HG03378 (cell line): ENCODE measurements around the gene MSANTD4.
"Not testable (repeated sequence)": the region's sequence is repeated elsewhere in the genome, so short reads cannot be mapped to it uniquely, and the experiment has no call there.

Source experiments
- ATAC-seq: cut with Tn5 transposase; IDR thresholded peaks from one replicate; pipeline ENCODE4 v1.9.1; 2021; ENCODE audit warnings: mild to moderate bottlenecking, moderate library complexity; ENCODE audit not compliant: unreplicated experiment

The MSANTD4 gene

DNA sequence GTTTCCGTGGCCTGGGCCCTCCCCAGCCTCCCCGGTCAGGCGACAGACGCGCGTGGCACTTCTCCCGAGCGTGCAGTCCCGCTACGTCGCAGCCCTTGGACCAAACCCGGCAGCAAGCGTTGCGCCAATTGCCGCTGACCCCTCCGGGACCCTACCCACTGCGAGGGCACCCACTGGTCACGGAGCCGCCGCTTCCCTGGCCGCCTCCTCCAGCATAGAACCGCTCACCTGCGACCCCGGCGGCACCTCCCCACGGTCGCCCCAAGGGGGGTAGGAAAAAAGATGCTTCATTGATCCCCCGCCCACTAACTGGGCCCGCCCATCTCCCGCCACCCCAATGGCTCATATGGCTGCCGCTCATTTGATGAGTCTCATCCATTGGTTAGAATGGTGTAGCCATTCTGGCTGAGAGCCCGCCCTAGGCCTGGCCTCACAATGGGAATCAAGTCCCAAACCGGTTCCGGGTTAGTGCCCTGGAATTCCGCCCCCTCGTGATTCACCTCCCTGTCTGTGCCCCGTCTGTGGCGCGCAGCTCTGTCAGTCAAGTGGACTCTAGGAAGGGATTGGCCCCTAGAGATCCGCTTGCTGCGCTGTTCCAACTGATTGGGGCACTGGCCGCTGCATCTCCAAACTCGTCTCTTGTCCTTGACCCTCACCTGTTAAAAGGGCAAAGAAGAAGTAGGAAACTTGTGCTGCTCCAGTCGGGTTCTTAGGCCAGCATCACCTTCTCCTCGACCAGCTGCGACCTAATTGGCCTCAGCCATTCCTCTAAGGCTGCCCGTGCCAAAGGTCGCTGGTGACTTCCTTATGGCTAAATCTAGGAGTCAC is at the start of gene MSANTD4:
Gene MSANTD4, minus strand, starts transcription at position 274 of the 828 bp plus-strand sequence. CDS start 11,323 bp downstream, outside the sequence.
- peak; percentile 98 for ATAC-seq

GRCh38 chr11:106070606-106071005 is 48.6 kb upstream of the MSANTD4 start:
- ATAC-seq: no peak

- ATAC-seq: peak; percentile 69
Measured at GRCh38 chr11:106063009-106063408, 41.0 kb upstream of the MSANTD4 start.

DNA sequence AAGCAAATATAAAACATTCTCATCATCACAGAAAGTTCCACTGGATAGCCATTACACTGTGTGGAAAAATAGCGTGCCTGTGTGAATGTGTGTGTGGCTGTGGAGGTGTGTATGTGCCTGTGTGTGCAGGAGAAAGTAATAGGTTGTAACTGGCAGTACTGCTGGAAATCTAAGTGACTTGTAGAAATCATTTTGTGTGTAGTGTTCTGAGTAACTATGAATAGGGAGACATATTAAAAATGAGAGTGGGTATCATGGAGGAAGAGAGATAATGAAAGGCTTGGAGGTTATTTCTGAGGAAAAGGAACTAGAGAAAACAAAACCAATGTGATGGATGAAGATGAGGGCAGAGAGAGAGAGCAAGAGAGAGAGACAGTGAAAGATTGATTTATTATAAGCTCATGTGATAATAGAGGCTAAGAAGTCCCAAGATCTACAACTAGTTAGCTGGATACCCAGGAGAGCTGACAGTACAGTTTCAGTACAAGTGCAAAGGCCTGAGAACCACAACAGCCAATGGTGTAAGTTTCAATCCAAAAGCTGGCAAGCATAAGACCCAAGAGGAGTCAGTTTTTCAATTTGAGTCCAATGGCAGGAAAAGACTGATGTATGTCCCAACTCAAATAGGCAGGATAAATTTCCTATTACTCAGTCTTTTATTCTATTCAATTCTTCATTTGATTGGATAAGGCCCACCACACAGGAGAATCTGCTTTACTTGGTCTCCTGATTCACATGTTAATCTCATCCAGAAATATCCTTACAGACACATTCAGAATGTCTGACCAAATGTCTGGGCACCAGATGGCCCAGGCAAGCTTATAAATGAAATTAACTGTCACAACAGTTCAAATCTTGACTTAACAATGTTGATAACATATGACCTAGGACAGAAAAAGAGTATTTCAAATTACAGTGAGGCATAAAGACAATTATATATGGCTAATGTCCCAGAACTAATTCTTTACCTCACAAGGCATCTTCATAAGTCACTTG is 40.2 kb upstream of the MSANTD4 start:
- ATAC-seq: no peak

GRCh38 chr11:106061249-106061784 is 39.3 kb upstream of the MSANTD4 start:
- ATAC-seq: no peak

- ATAC-seq: no peak
Measured at GRCh38 chr11:106059617-106060016, 37.6 kb upstream of the MSANTD4 start.

- not testable (repeated sequence) for ATAC-seq
Measured at GRCh38 chr11:106058377-106058776, 36.3 kb upstream of the MSANTD4 start.

GRCh38 chr11:106051103-106051502 is 29.1 kb upstream of the MSANTD4 start:
- no peak for ATAC-seq

- ATAC-seq: no peak
Measured at GRCh38 chr11:106049727-106050476, 27.9 kb upstream of the MSANTD4 start.

DNA sequence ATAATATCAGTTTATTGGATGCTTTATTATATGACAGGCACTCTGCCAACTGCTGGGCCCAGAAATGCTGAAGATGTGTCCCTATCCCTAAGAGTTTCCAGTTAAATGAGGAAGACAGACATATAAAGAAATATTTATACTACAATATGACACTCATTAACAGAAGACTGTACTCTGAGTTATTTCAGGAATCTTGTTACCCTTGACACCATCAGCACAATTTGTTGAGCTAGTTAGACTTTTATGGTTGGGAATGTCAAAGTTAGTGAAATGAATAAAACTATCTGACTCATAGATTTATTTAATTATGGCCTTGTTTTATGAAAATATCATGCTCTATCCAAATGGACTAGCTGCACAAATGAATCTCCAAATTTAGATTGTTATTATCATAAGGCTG is 25.6 kb upstream of the MSANTD4 start:
- ATAC-seq: no peak

GRCh38 chr11:106043540-106043939 is 21.5 kb upstream of the MSANTD4 start:
- ATAC-seq: no peak

- ATAC-seq: no peak
Measured at GRCh38 chr11:106032861-106033260, 10.8 kb upstream of the MSANTD4 start.

DNA sequence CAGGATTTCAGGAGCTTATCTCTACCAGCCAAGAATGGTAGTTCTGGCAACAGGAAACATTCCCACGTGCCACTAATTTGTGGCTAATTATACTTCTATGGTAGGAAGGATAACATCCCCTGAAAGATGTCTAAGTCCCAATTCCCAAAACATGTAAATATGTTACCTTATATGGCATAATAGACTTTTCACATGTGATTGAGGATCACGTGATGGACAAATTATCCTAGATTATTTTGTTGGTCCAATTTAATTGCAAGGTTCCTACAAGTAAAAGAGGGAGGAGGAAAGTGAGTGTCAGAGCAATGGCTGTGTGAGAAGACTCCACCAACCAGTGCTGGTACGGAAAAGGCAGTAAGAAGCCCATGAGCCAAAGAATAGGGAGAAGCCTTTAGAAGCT is 9.9 kb upstream of the MSANTD4 start:
- no peak for ATAC-seq

GRCh38 chr11:106031202-106031810 is 9.3 kb upstream of the MSANTD4 start:
- ATAC-seq: no peak

DNA sequence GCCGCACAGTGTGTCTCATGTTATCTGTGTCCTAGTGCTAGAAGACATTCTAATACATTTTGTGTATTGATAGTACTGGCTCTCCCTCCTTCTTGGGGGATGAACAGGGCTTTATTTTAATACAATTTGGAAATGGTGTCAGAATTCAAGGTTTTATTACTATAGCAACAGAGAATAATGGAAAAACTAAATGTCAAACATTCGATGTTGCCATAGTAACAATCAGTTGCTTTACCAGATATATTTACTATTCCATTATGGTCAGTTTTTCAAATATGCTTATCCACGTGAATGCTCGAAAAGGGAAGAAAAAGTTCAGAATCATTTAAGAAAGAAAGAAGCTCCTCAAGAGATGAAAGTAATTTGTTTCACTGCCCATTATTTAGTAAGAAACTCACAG is 8.6 kb upstream of the MSANTD4 start:
- ATAC-seq: no peak

- ATAC-seq: no peak
Measured at GRCh38 chr11:106022795-106023275, 795 bp upstream of the MSANTD4 start.

DNA sequence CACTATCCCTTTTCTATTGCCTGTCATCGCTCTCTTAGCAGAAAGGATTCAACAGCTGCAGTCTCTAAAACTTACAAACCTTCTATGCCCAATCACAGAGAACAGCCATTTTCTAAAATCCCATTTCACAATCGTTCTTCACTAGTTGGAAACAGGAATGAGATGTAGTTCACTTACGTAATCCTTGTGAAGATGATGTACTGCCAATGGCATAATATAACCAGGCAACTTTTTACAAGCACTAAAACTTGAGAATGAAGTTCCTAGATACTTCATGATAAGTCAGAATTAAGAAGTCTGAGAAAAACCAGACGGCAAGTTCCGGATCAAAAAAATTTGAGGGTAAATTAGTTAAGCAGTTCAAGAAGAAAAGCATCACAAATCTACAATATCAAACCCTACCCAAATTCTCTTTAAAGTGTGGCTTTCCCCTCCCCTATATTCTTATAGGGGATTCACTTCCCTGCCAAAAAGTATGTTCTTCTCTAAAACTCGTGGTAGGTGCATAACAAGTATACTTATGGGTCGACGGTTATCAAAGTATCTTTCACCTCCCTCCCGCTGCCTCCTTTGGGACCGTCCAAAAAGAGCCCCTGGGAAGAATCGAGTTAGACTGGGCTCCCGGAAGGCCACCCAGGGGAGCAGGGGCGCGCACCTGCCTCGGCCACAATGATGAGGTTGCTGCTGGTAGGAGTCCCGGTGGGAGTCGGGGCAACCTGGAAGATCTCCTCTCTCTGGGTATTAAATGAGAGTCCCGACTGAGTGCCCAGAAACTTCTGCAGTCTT is 666 bp downstream of the MSANTD4 start:
- ATAC-seq: peak; percentile 1

DNA sequence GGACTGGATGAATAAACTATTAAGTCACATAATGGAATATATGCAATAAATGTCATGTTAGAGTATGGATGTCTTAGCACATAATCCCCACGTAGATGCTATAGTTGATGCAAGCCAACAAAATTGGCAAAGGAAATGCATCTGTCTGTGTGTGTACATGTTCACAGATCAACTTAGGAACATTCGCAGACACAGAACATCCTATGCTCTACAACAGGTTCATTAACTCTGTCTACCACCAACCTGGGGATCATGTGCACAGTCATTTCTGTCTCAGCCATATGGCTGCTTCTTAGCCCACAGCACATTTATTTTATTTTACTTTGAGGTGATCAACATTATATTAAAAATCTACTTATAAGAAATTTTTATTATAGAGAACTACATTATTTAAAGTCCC is 4.9 kb downstream of the MSANTD4 start:
- ATAC-seq: no peak

- ATAC-seq: no peak
Measured at GRCh38 chr11:106015066-106015465, 7.0 kb downstream of the MSANTD4 start.
